ENCODE results near the gene SNAPC3.

SNAPC3 gene

GRCh38 chr9:15444141-15444540, 21.5 kb downstream of the SNAPC3 start:
- TF ChIP-seq, protein P1, sequence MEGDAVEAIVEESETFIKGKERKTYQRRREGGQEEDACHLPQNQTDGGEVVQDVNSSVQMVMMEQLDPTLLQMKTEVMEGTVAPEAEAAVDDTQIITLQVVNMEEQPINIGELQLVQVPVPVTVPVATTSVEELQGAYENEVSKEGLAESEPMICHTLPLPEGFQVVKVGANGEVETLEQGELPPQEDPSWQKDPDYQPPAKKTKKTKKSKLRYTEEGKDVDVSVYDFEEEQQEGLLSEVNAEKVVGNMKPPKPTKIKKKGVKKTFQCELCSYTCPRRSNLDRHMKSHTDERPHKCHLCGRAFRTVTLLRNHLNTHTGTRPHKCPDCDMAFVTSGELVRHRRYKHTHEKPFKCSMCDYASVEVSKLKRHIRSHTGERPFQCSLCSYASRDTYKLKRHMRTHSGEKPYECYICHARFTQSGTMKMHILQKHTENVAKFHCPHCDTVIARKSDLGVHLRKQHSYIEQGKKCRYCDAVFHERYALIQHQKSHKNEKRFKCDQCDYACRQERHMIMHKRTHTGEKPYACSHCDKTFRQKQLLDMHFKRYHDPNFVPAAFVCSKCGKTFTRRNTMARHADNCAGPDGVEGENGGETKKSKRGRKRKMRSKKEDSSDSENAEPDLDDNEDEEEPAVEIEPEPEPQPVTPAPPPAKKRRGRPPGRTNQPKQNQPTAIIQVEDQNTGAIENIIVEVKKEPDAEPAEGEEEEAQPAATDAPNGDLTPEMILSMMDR (IDR thresholded peaks at IDR 0.05; ENCODE audit: extremely low read depth, missing control alignments), result no peak
- no peak for DNase-seq (ENCODE audit: low spot score)

- no peak for DNase-seq (ENCODE audit: low spot score)
- TF ChIP-seq, protein P1 (IDR thresholded peaks at IDR 0.05; ENCODE audit: extremely low read depth, missing control alignments), result no peak
Measured at GRCh38 chr9:15453956-15454355, 31.3 kb downstream of the SNAPC3 start.

GRCh38 chr9:15461056-15461455, 38.4 kb downstream of the SNAPC3 start:
- DNase-seq (ENCODE audit: low spot score), result no peak

DNA sequence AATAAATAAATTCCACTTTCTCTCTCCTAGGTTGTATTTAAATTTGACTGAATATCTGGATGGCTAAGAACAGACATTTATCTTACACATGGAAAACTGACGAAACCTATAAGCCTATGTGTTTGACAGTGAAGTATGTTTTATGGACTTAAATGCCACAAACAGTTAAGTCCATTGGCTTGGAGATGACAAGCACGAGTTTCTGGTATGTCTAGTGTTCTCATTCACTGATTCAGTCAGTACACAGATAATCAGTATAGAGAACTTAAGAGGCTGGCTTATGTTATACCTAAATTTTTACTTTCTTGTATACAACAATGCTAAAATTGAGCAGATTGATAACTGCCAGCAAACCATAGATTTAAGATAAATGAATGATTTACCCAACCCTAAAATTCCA, 38.9 kb downstream of the SNAPC3 start:
- TF ChIP-seq, protein P1 (IDR thresholded peaks at IDR 0.05; ENCODE audit: extremely low read depth, missing control alignments), result no peak
- DNase-seq (ENCODE audit: low spot score), result no peak

More at GRCh38 chr9:15461056-15461455, 38.4 kb downstream of the SNAPC3 start:
- TF ChIP-seq, protein P1 (IDR thresholded peaks at IDR 0.05; ENCODE audit: extremely low read depth, missing control alignments), result no peak

DNA sequence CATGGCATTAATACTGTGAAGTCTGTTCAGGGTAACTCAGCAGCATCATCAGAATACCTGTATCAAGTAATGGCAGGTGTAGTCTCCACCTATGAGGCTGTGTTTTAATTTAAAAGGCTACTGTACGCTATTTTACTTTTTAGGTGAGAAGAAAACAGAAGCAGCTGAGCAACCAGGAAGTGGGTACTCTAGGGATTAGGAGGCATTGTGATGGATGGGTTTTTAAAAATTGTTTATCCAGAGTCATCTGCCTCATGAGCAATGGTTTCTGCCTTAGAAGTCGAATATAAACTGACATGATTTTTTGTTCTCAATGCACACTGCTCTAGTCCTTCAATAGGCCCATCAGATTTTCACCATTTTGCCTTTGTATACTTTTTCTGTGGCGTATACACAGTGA, 45.5 kb downstream of the SNAPC3 start:
- DNase-seq (ENCODE audit: low spot score), result no peak
- TF ChIP-seq, protein P1 (IDR thresholded peaks at IDR 0.05; ENCODE audit: extremely low read depth, missing control alignments), result no peak

GRCh38 chr9:15469406-15469805, 46.7 kb downstream of the SNAPC3 start:
- DNase-seq (ENCODE audit: low spot score), result no peak
- TF ChIP-seq, protein P1 (IDR thresholded peaks at IDR 0.05; ENCODE audit: extremely low read depth, missing control alignments), result no peak

DNA sequence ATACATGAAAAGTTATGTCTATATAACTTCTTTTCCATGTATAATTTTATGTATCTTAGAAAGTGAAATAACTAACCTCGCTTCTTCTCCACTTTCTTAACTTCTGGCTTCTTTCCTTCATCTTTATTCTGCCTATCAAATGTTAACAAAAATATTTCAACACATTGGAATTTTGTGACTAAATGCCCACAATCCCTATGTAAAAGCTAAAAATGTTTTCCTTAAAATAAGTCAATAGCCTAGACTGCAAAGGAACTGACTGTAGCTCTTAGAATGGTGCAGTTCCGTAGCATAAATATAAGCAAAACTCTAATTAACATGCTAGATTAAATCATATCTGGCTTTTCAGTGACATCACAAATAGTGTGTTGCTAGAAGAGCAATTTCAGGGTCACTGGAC, 47.2 kb downstream of the SNAPC3 start:
- TF ChIP-seq, protein P1 (IDR thresholded peaks at IDR 0.05; ENCODE audit: extremely low read depth, missing control alignments), result no peak
- DNase-seq (ENCODE audit: low spot score), result no peak
